22Rv1 (cell line): ENCODE data around the gene BTG4.

Experiments used
- H3K27ac ChIP-seq: fragments of 450-650 bp; 2 replicates; pipeline ENCODE4 v1.5.1; 2017
- CTCF ChIP-seq: fragments of 450-650 bp; IDR thresholded peaks from 2 replicates; pipeline ENCODE4 v1.5.1; 2017; ENCODE audit warnings: mild to moderate bottlenecking
- ZFX ChIP-seq: fragments of 450-650 bp; IDR thresholded peaks from 2 replicates; pipeline ENCODE4 v1.6.1; 2017; ENCODE audit warnings: antibody characterized with exemption, borderline replicate concordance

Gene BTG4

DNA sequence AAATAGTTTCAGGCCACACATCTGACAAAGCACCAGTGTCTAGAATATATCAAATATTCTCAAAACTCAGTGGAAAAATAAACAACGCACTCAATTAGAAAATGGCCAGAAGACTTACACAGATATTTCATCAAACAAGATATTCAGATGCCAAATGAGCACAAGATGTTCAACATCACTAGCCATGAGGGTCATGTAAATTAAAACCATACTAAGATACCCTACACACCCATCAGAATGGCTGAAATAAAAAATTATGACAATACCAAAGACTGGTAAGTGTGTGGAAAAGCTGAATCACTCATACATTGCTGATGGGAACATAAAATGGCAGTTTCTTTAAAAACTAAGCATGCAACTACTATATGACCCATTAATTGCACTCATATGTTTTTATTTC lies 21.7 kb downstream of the BTG4 start:
- no peak overlapping the region for H3K27ac ChIP-seq
- TF ChIP-seq CTCF = no peak
- no peak for TF ChIP-seq ZFX

- no peak for TF ChIP-seq CTCF
- no peak for TF ChIP-seq ZFX
- no peak overlapping the region for H3K27ac ChIP-seq
Observed at GRCh38 chr11:111483431-111483830, 28.8 kb downstream of the BTG4 start.

DNA sequence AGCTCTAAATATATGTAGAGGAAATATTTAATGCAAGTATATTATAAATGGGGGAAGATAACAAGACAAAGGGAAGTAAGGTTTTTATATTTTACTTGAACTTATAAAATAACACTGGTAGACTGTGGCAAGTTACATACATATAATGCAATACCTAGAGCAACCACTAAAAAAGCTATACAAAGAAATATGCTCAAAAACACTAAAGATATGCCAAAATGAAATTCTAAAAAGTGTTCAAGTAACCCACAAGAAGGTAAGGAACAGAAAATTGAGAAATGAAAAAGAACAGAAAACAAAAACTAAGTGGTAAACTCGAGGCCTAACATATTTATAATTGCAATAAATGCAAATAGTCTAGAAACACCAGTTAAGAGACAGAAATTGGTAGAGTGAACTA lies 32.5 kb downstream of the BTG4 start:
- TF ChIP-seq CTCF = no peak
- no peak overlapping the region for H3K27ac ChIP-seq

GRCh38 chr11:111477898-111478297 lies 34.3 kb downstream of the BTG4 start:
- TF ChIP-seq ZFX = no peak
- TF ChIP-seq CTCF = no peak
- no peak overlapping the region for H3K27ac ChIP-seq

GRCh38 chr11:111476956-111477355 lies 35.2 kb downstream of the BTG4 start:
- no peak overlapping the region for H3K27ac ChIP-seq
- TF ChIP-seq ZFX (no peak), CTCF (no peak)

GRCh38 chr11:111476366-111476765 lies 35.8 kb downstream of the BTG4 start:
- H3K27ac ChIP-seq = no peak overlapping the region
- no peak for TF ChIP-seq CTCF
- no peak for TF ChIP-seq ZFX

DNA sequence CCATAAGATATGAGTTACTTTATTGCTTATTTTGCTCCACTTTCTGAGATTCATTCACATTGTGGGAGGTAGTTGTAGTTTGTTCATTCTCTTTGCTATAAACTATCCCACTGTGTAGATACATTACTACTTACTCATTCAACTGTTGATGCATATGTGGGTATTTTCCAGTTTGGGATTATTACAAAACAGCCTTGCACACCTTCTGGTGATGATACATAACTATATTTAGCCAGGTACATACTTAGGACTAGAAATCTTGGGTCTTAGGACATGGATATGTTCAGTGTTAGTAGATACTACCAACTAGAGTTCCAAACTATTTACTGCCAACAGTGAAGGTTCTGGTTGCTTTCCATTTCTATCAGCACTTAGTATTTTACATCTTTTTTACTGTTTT lies 37.8 kb downstream of the BTG4 start:
- no peak overlapping the region for H3K27ac ChIP-seq
- no peak for TF ChIP-seq ZFX

DNA sequence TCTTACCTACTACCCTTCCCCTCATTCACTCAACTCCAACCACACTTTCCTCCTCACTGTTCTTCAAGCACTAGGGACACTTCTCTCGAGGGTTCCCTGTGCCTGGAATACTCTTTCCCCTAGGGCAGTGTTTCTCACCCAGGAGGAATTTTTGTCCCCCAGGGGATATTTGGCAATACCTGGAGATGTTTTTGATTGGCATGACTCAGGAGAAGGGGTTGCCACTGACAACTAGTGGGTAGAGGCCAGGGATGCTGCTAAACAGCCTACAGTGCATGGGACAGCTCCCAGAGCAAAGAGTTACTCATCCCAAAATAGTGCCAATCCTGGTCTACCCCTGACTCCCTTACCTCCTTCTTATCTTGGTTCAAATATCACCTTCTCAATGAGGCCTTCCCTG lies 40.0 kb downstream of the BTG4 start:
- no peak overlapping the region for H3K27ac ChIP-seq
- TF ChIP-seq CTCF (no peak), ZFX (no peak)
